ENCODE measurements around the gene MYO10.

GRCh38 chr5:16935231-16936149 lies 598 bp downstream of the MYO10 start:
- no peak for TF ChIP-seq EZH2phosphoT487 (IDR thresholded peaks at IDR 0.05; ENCODE audit: borderline replicate concordance, low read depth, low read length)
- no peak for TF ChIP-seq CTCF (conservative IDR thresholded peaks at IDR 0.05; ENCODE audit: low read length)

Data from OCI-LY7 (cell line).